Cardiac fibroblast (primary cell): ENCODE data around the gene ATXN10.

Source experiments
- DNase-seq, 2 donors: peaks; one replicate each; pipeline versions ENCODE4 v3.0.0 to v3.0.0-alpha.2; 2010; ENCODE audit warnings: low read depth in 2 of 2
- H3K4me3 ChIP-seq, 2 donors: replicated peaks in 1 of 2; 1 replicate in 1 of 2; 2 replicates in 1 of 2; pipeline ENCODE4 v1.5.1; 2011; ENCODE audit warnings: low read depth in 2 of 2, low read length in 2 of 2, mild to moderate bottlenecking in 2 of 2, moderate library complexity in 1 of 2
- TF ChIP-seq, protein P1 (sequence below): IDR thresholded peaks from one replicate; pipeline ENCODE4 v1.5.1; 2011; ENCODE audit warnings: low read depth, mild to moderate bottlenecking, low read length, inconsistent platforms

The ATXN10 gene

DNA sequence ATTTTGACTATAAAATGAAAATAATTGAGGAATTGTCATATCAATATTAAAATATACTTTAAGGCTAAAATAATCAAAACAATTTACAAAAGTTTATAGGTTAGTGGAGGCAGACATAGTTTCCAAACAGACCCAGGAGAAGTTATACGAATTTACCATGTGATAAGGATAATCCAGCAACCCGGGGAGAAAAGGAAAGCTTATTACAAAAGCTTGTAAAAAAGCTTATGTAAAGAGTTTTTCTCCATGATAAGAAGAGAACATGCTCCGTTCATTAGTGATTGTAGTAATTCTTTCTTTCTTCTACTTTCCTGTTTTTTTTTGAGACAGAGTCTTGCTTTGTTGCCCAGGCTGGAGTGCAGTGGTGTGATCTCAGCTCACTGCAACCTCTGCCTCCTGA, 79.0 kb downstream of the ATXN10 start:
- no peak overlapping the region for H3K4me3 ChIP-seq
- no peak for DNase-seq
- TF ChIP-seq, protein P1, sequence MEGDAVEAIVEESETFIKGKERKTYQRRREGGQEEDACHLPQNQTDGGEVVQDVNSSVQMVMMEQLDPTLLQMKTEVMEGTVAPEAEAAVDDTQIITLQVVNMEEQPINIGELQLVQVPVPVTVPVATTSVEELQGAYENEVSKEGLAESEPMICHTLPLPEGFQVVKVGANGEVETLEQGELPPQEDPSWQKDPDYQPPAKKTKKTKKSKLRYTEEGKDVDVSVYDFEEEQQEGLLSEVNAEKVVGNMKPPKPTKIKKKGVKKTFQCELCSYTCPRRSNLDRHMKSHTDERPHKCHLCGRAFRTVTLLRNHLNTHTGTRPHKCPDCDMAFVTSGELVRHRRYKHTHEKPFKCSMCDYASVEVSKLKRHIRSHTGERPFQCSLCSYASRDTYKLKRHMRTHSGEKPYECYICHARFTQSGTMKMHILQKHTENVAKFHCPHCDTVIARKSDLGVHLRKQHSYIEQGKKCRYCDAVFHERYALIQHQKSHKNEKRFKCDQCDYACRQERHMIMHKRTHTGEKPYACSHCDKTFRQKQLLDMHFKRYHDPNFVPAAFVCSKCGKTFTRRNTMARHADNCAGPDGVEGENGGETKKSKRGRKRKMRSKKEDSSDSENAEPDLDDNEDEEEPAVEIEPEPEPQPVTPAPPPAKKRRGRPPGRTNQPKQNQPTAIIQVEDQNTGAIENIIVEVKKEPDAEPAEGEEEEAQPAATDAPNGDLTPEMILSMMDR: no peak

DNA sequence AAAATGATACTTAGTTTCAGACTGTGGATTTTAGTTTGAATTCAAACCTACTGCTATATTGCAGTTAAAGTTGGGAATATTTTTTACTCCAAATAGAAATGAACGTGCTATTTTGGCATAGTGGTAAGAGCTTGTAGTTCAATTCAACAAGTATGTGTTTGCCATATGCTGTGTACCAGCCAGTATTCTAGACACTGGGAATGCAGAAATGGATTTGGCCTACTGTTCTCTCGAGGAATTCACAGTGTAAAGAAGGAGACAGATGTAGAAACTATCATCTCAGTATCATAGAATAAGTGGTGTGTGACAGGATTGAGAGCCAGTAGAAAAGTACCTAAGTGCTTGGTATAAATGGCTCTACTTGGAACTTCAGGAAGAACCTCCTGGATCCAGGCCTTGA, 80.4 kb downstream of the ATXN10 start:
- H3K4me3 ChIP-seq: no peak overlapping the region
- no peak for DNase-seq
- TF ChIP-seq, protein P1: no peak

DNA sequence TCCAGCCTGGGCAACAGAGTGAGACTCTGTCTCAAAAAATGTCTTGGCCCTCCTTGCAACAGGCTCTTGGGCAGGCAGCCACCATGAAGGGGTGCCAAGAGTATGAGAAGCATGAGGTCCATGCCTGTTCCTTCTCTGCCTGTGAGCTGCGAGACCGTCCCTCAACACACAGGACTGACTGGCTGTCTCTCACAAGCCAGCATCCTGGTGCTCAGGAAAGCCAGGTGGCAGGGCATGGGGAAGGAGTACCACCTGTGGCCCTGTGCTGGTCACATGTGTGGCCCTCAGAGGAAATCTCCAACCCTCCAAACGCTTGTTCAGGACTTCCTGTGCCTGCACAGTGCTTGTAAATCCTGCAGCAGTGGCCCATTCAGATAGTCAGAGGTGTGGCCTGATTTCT, 83.2 kb downstream of the ATXN10 start:
- TF ChIP-seq, protein P1: no peak
- no peak overlapping the region for H3K4me3 ChIP-seq
- DNase-seq: no peak

DNA sequence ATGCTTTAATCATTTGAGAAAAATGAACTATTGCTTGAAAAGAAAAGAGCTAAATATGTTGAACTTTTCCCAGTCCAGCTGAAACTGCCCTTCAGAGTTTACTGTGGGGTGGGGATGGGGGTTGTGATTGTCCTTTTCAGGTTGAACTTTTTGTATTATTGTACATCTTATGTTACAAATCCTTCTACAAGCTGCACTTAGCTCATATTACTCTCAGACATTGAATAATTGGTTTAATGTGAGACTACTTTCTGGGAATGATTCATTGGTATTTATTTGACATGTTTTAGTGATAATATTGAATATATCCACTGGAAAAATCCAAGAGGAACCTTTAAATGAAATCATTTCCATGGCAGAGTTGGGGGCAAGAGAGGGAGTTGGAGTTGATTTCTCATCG, 84.9 kb downstream of the ATXN10 start:
- TF ChIP-seq, protein P1: no peak
- H3K4me3 ChIP-seq: no peak overlapping the region
- no peak for DNase-seq

DNA sequence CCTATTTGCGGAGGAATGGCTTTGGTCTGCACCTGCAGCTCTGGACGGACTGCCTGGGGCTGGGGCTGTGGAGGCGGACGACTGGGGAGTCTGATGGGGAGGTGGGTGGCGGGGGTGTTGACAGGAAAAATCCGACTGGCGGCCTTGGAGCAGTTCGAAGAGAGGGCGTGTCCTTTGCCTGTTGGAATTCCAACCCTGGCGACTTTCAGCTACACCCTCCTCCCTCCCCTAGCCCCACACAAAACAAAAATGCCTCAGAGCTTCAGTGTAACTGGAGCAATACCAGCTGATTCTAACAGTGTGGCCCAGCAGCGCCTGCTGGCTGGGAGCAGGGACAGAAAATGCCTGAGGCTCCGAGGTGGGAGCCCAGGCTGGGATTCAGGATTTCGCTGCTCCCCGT, 85.4 kb downstream of the ATXN10 start:
- no peak overlapping the region for H3K4me3 ChIP-seq
- DNase-seq: peak in 1 of 2 donors; percentile 69
- TF ChIP-seq, protein P1: no peak

DNA sequence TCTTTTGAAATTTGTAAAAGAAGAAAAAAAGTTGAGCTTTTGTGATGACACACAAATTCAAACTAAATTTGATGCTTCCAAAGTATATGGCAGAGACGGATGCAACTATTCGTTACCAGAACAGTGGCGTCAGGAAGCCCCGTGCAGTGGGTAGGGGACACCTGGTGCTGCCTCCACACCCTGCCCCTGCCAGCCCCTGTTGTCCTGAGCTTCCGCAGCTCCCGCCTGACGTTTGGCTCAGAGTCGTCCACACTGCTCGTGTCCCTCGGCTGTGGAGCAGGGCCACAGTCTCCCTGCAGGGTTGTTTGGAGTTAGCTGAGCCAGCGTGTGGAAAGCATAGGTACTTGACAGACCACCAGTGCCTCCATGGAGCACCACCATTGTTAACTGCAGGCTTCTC, 86.3 kb downstream of the ATXN10 start:
- TF ChIP-seq, protein P1: no peak
- H3K4me3 ChIP-seq: no peak overlapping the region
- no peak for DNase-seq

DNA sequence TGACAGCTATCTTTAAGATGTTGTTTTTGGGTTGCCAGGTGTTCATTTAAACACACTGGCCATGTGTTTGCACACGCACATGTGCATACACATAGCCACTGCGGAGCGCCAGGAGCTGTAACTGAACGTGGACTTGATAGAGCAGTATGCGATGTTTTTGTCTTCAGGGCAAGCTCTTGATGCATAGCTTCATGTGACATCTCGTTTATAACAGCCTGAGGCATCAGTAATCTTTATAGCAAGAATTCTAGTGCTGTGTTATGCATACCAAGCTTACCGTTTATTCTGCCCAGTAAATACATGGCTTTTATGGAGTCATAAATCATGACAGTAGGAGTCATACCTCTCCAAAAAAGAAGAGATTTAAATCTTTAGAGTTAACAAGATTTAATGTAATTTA, 87.0 kb downstream of the ATXN10 start:
- TF ChIP-seq, protein P1: no peak
- DNase-seq: no peak
- H3K4me3 ChIP-seq: no peak overlapping the region
